NCI-H146 treated with DMSO at 0.1 percent for 48 hours (cell line): ENCODE measurements around the gene C1QTNF9.
"Not testable (repeated sequence)": the region's sequence is repeated elsewhere in the genome, so short reads cannot be mapped to it uniquely, and the experiment has no call there.

ENCODE experiments used
- DNase-seq: peaks from one replicate; lab custom pipeline; 2025; ENCODE audit not compliant: unreplicated experiment; lab: John Stamatoyannopoulos, UW

C1QTNF9 gene

DNA sequence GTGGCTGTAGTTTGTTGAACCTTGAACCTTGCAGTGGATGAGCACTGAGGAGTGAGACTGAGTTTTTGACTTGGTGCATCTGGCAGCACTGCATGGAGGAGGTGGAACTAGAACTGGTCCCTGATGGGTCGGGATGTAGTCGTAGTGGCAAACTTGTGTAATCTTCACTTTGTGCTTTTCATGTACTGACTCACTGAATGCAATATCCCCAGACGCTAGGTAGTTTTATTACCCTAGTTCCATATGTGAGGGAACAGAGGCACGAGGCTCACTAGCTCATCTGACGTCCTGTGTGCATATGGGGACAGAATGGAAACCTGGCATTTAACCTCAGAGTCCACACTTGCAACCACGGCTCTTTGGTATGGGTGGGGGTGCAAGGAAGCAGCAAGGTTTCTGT is 10.3 kb downstream of the C1QTNF9 start:
- not testable (repeated sequence) for DNase-seq

GRCh38 chr13:24321416-24321815 is 12.0 kb downstream of the C1QTNF9 start:
- not testable (repeated sequence) for DNase-seq

DNA sequence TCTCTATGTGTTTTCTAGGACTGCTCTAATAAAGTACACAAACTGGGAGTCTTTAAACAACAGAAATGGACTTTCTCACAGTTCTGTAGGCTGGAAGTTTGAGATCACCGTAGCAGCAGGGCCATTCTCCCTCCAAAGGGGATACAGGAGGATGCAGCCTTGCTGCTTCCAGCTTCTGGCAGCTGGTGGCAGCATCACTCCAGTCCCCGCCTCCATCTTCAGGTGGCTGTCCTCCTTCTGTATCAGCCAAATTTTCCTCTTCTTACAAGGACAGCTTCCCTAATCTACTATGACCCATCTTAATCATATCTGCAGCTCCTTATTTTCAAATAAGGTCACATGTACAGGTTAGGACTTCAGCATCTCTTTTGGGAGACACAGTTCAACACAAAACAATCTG is 13.1 kb downstream of the C1QTNF9 start:
- not testable (repeated sequence) for DNase-seq

GRCh38 chr13:24323036-24323738 is 13.8 kb downstream of the C1QTNF9 start:
- DNase-seq, result no peak

DNA sequence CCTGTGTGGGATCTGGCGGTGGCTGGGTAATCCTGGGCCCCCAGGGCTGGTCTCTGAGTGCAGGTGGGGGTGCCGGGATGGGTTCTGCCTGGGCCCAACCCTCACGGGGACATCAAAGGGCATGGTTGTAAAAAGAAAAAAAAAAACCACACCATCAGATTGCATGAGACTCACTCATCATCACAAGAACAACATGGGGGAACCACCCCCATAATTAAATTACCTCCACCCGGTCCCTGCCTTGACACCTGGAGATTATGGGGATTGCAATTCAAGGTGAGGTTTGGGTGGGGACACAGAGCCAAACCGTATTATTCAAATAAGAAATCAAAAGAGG is 14.3 kb downstream of the C1QTNF9 start:
- DNase-seq, result no peak

GRCh38 chr13:24327598-24327997 is 18.2 kb downstream of the C1QTNF9 start:
- DNase-seq, result not testable (repeated sequence)

GRCh38 chr13:24328145-24328544 is 18.8 kb downstream of the C1QTNF9 start:
- DNase-seq, result no peak

DNA sequence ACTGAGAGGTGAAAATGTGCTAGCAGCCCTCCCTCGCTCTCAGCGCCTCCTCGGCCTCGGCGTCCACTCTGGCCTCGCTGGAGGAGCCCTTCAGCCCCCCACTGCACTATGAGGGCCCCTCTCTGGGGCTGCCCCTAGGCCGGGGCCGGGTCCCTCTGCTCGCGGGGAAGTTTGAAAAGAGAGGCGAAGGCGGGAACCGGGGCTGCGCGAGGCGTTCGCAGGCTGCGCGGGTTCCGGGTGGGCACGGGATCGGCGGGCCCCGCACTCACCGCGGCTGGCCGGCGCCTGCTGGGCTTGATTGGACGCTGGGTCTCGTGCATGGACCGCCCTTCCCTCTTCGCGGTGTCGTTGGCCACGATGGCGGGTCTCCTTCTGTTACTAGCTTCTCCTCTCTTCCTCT is 29.3 kb downstream of the C1QTNF9 start:
- no peak for DNase-seq

DNA sequence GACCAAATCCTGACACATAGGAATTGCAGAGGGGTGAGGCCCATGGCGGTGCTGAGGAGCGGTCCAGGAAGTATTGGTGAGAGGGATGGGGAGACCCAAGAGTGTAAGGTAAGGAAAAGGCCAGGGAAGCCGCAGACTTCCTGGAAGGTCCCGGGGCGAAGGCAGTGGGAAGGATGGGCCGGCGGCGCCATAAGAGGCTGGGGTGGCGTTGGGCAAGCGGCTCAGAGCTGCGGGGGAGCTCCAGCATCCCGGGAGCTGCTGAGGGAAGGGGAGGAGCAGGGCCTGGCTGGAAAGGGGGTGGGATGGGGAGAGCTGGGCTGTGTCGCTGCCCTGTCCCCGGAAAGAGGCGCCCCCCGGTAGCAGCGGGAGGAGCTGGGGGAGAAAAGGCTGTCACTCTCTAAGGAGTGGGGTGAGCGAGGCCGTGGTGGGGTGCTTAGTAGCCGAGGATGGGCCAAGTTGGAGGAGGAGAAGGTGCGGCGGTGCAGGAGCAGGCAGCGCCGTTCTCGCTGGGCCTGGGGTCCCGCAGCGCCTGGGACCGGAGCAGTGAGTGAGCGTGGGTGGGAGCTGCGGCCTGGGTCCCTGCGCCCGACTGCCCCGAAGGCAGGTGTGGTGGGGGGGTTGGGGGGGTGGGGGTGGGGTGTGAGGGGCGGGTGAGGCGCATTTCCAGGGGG is 30.7 kb downstream of the C1QTNF9 start:
- no peak for DNase-seq

DNA sequence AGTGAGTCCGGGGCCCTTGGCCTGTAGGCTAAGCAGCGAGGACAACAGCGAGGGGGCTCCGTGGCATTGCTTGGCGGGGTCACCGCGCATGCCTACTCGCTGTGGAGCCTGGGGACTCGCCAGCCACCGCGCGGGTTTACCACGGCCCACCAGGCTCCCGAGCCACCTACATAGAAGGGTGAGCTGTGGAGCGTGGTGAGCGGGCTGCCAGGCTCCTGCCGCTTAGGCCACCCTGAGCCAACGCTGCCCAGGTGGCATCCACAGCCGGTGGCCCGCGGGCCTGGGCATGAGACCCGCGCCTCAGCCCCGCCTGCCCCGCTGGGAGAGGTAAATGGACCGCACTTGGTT is 31.2 kb downstream of the C1QTNF9 start:
- no peak for DNase-seq

GRCh38 chr13:24341439-24341838 is 32.1 kb downstream of the C1QTNF9 start:
- DNase-seq, result no peak

- DNase-seq, result no peak
Observed at GRCh38 chr13:24348385-24348784, 39.0 kb downstream of the C1QTNF9 start.

GRCh38 chr13:24348797-24349515 is 39.6 kb downstream of the C1QTNF9 start:
- DNase-seq, result no peak

DNA sequence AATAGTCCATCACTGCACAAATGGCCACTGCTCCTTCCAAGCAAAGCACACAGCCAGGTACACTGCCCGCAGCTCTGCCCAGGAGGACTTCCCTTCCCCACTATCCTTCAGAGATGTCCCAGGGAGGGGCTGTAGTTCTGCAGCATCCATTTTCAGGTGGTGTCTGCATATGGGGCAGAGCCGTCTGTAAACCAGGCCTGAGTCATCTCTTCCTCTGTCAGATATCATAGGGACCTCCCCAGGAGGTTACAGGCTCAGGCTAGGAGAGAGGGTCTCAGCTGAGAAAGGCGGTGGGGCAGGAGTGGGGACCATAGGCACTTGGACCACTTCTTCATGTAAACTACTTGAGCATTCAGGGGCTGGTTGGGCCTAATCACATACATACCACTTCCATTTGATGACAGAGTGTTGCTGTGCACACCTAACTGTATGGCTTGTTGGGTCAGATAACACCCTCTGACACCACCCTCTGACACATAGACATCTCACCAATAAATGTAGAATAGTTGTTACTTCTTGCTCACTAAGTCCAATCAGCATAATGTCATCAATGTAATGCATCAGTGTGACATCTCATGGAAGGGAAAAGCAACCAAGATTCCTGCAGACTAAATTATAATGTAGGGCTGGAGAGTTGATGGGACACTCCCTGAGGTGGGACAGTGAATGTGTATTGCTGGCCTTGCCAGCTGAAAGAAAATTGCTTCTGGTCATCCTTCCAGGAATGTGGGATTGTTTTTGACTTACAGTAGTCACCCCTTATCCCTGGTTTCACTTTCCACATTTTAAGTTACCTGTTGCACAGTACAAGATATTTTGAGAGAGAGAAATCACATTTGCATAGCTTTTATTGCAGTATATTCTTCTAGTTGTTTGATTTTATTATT is 40.6 kb downstream of the C1QTNF9 start:
- not testable (repeated sequence) for DNase-seq

DNA sequence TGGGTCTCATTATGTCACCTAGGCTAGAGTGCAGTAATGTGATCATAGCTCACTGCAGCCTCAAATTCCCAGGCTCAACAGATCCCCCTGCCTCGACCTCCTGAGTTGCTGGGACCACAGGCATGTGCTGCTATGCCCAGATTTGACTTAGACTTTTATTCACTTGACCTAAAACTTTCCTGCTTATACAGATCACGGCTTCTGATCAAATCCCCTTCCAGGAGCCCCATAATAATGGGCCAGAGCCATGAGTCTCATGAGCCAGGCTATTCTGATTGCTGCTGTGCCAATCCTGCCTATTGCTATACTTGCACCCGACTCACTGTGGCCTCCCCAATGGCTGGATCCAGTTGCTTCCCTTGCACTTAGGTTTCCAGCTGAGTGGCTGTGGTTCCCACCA is 42.0 kb downstream of the C1QTNF9 start:
- DNase-seq, result no peak

GRCh38 chr13:24353736-24354135 is 44.4 kb downstream of the C1QTNF9 start:
- DNase-seq, result no peak

- no peak for DNase-seq
Observed at GRCh38 chr13:24355103-24355502, 45.7 kb downstream of the C1QTNF9 start.

DNA sequence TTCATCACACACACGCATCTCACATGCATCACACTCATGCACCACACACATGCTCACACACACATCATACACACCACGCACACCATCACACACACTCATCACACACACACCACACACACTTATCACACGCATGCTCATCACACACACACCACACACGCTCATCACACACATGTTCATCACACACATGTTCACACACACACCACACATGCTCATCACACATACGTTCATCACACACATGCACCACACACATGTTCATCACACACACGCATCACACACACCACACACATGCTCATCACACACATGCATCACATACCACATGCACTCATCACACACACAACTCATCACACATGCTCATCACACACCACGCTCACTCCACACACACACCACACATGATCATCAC is 46.9 kb downstream of the C1QTNF9 start:
- no peak for DNase-seq

GRCh38 chr13:24356837-24357236 is 47.5 kb downstream of the C1QTNF9 start:
- DNase-seq, result no peak

DNA sequence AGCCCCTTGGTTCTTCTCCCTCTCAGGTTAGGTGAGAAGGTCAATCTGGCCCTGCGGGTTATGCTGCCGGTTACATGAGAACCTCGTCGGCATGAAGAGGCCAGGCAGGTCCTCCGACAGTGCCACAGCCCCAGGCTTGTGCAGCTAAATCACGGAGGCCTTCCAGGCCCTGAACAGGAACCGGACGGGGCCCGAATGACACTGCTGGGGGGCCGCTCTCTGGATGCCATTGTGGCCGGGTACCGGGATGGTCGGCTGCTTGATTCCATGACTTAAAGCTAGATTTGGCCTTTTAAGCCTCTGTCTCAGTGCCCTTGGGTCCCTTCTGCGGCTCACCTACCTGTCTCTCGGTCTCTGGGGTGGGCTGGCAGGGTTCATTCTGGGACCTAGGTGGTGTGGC is 48.4 kb downstream of the C1QTNF9 start:
- DNase-seq, result no peak

DNA sequence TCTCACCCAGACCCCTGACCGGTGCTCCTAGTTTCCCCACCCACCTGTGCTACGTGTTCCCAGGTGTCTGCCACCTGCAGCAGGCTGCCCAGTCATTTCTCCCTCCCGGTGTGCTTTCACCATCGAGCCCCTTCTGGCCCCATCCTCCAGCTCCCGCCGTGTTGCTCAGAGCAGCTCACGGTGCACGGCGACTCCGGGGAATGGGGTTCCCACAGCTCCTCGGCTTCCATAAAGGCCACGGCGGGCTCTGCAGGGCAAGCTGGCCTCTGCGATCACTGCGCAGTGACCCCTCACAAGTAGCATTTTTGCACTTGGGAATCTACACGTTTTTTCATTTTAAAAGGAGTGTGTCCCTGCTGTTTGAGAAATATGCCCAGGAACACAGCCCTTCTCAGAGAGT is 49.5 kb downstream of the C1QTNF9 start:
- DNase-seq, result not testable (repeated sequence)
